Measurements from ENCODE around the gene ADARB2. TPM values are rescaled to one million over a fixed set of nuclear protein-coding genes. Genes with fewer than 3 reads are reported as not detected.

The ADARB2 gene
- polyA plus RNA-seq, 1 of the 3 experiments (the other 2 are of a cell fraction): not detected

DNA sequence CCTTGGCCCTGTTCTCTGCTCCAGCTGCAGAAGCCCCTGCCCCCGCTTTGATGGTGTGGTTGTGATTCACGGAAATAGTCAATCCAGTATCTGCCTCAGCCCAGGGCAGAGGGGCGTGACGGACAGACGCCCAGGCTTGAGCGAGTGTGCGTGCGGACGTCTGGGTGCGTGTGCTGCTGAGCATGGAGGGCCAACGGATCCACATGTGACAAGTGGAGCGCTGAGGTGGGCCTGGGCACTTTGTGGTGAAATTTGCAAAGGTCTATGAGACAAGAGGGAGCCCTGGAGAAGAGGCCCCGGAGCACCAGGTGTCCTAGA is 586.7 kb downstream of the ADARB2 start:
- peak; percentile 39 for DNase-seq

DNA sequence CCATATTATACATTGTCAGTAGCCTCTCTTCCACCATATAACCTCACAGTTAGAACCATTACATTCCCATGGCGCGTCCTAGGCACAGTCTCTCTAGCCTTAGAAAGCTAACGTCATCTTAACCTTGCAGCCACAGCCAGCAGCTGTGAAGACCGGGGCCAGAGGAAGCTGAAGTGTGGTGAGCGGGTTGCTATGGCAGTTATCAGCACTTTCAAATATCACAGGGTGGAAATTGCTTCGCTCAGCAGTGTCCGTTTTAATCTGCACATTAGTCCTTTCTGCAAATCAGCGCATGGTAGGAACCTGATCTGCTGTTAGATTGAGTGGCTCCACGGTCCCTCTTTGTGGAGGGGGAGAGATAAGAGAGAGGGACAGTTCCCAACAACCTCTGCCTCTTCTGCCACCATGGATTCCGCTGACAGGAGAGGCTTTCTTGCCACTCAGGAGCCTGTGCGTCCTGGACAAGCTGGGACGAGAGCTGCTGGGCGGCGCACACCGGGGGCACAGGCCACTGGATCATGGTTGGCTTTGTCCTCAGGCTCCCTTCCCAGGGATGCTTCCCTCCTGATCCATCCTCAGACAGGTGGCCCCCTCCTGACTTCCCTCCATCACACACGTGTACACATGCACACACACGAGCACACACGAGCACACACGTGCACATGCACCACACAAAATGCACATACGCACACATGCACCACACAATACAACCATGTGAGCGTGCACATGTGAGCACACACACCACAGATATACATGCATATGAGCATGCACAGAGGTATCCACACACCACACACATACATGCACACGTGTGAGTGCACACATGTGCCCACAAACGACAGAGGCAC is 587.3 kb downstream of the ADARB2 start:
- Histone ChIP-seq H4K20me1 (ENCODE audit: insufficient read depth) (no peaks in the 10 kb centered on the region), H3K79me2 (ENCODE audit: insufficient read depth) (no peaks in the 10 kb centered on the region), H3K4me2 (no peak overlapping the region), H3K27me3 (ENCODE audit: insufficient read depth) (no peaks in the 10 kb centered on the region), H3K36me3 (replicated peaks in 1 of 2; ENCODE audit: control insufficient read depth in 1 of 2, insufficient read depth in 2 of 2, low read length in 1 of 2) (no peaks in the 10 kb centered on the region), H3K4me1 (ENCODE audit: control insufficient read depth in 1 of 2, insufficient read depth in 2 of 2, low read depth in 1 of 2, low read length in 1 of 2) (peaks cover 0 to 26% of the 10 kb centered on the region in 2 experiments; a peak in 2 of 4 replicates), H3F3A (replicated peaks; ENCODE audit: insufficient read depth) (no peaks in the 10 kb centered on the region), H2AFZ (ENCODE audit: low read depth) (no peak overlapping the region), H3K9ac (no peak overlapping the region), H3K4me3 (ENCODE audit: low read depth in 2 of 2, low read length in 1 of 2) (no peak overlapping the region), H3K27ac (ENCODE audit: low read depth in 2 of 2, low read length in 1 of 2) (peak overlapping the region in 1 of 2 experiments; percentile 94; a peak in 2 of 4 replicates), H3K9me2 (no peaks in the 10 kb centered on the region), H3K9me3 (0 out of 2 replicates have a peak, but pooled peaks cover 8% of the 10 kb centered on the region)
- POLR2A ChIA-PET: interaction anchor here (0.9 kb wide), 2 partner anchors 9 to 12 kb away, joined by 3 read pairs; no protein-coding TSS in a partner anchor
- 41% methylated on average over 22 of the region's 23 CpGs for WGBS (ENCODE audit: low lambda C conversion rate)
- CTCF ChIA-PET: interaction anchor here (0.6 to 1.0 kb wide), 2 partner anchors 122 to 180 kb away, joined by 3 read pairs; no protein-coding TSS in a partner anchor
- peak; percentile 87 for DNase-seq
- no peak for TF ChIP-seq ELF1 (IDR thresholded peaks at IDR 0.05)
- 0 out of 2 replicates have a peak, but pooled peaks have one; percentile 28 for TF ChIP-seq RFX5 (IDR thresholded peaks at IDR 0.05; ENCODE audit: low read length)
- TF ChIP-seq EP300 (IDR thresholded peaks at IDR 0.05; ENCODE audit: borderline replicate concordance in 1 of 2, low read depth in 1 of 2, low read length in 1 of 2): peak in 1 of 2 experiments; percentile 78; a peak in 2 of 4 replicates
- peak; percentile 91 for TF ChIP-seq RCOR1 (IDR thresholded peaks at IDR 0.05; ENCODE audit: low read length)
- peak; percentile 24 for TF ChIP-seq RAD21 (IDR thresholded peaks at IDR 0.05; ENCODE audit: low read length)
- TF ChIP-seq FOXJ3 (CRISPR knock-in tag; IDR thresholded peaks at IDR 0.05): peak; percentile 92
- peak; percentile 36 for TF ChIP-seq CHD2 (IDR thresholded peaks at IDR 0.05; ENCODE audit: low read length, partially characterized antibody)
- TF ChIP-seq MXI1 (IDR thresholded peaks at IDR 0.05; ENCODE audit: low read depth, low read length): peak; percentile 80
- peak; percentile 98 for TF ChIP-seq GATA2 (CRISPR knock-in tag; IDR thresholded peaks at IDR 0.05)
- TF ChIP-seq, protein P1, sequence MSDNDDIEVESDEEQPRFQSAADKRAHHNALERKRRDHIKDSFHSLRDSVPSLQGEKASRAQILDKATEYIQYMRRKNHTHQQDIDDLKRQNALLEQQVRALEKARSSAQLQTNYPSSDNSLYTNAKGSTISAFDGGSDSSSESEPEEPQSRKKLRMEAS (IDR thresholded peaks at IDR 0.05; ENCODE audit: low read depth): no peak

More for the DNA sequence above, 586.7 kb downstream of the ADARB2 start:
- H3K27ac ChIP-seq (ENCODE audit: low read depth in 2 of 2, low read length in 1 of 2): peak overlapping the region in 1 of 2 experiments; percentile 94; a peak in 2 of 4 replicates
- no peak for TF ChIP-seq RCOR1 (IDR thresholded peaks at IDR 0.05; ENCODE audit: low read length)
- TF ChIP-seq, protein P1 (IDR thresholded peaks at IDR 0.05; ENCODE audit: low read depth): no peak
- no peak for TF ChIP-seq RFX5 (IDR thresholded peaks at IDR 0.05; ENCODE audit: low read length)
- TF ChIP-seq TEAD4 (IDR thresholded peaks at IDR 0.05; ENCODE audit: borderline replicate concordance, insufficient read depth): no peak
- no peak for TF ChIP-seq RXRA (IDR thresholded peaks at IDR 0.05; ENCODE audit: borderline replicate concordance, low read depth)
- TF ChIP-seq, protein P2, sequence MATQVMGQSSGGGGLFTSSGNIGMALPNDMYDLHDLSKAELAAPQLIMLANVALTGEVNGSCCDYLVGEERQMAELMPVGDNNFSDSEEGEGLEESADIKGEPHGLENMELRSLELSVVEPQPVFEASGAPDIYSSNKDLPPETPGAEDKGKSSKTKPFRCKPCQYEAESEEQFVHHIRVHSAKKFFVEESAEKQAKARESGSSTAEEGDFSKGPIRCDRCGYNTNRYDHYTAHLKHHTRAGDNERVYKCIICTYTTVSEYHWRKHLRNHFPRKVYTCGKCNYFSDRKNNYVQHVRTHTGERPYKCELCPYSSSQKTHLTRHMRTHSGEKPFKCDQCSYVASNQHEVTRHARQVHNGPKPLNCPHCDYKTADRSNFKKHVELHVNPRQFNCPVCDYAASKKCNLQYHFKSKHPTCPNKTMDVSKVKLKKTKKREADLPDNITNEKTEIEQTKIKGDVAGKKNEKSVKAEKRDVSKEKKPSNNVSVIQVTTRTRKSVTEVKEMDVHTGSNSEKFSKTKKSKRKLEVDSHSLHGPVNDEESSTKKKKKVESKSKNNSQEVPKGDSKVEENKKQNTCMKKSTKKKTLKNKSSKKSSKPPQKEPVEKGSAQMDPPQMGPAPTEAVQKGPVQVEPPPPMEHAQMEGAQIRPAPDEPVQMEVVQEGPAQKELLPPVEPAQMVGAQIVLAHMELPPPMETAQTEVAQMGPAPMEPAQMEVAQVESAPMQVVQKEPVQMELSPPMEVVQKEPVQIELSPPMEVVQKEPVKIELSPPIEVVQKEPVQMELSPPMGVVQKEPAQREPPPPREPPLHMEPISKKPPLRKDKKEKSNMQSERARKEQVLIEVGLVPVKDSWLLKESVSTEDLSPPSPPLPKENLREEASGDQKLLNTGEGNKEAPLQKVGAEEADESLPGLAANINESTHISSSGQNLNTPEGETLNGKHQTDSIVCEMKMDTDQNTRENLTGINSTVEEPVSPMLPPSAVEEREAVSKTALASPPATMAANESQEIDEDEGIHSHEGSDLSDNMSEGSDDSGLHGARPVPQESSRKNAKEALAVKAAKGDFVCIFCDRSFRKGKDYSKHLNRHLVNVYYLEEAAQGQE (IDR thresholded peaks at IDR 0.05; ENCODE audit: low read depth, low read length): no peak
- no peak overlapping the region for H3K4me2 ChIP-seq
- no peaks in the 10 kb centered on the region for H3K9me2 ChIP-seq
- POLR2A ChIA-PET: no interaction called here
- 0 out of 2 replicates have a peak, but pooled peaks cover 8% of the 10 kb centered on the region for H3K9me3 ChIP-seq
- H3K27me3 ChIP-seq (ENCODE audit: insufficient read depth): no peaks in the 10 kb centered on the region
- H3K79me2 ChIP-seq (ENCODE audit: insufficient read depth): no peaks in the 10 kb centered on the region
- WGBS (ENCODE audit: low lambda C conversion rate): 65% methylated on average over 13 of the region's 13 CpGs
- H2AFZ ChIP-seq (ENCODE audit: low read depth): no peak overlapping the region
- H4K20me1 ChIP-seq (ENCODE audit: insufficient read depth): no peaks in the 10 kb centered on the region
- H3F3A ChIP-seq (replicated peaks; ENCODE audit: insufficient read depth): no peaks in the 10 kb centered on the region
- H3K9ac ChIP-seq: no peak overlapping the region
- H3K4me3 ChIP-seq (ENCODE audit: low read depth in 2 of 2, low read length in 1 of 2): no peak overlapping the region
- CTCF ChIA-PET: no interaction called here
- no peaks in the 10 kb centered on the region for H3K36me3 ChIP-seq (replicated peaks in 1 of 2; ENCODE audit: control insufficient read depth in 1 of 2, insufficient read depth in 2 of 2, low read length in 1 of 2)
- peaks cover 0 to 28% of the 10 kb centered on the region in 2 experiments; a peak in 2 of 4 replicates for H3K4me1 ChIP-seq (ENCODE audit: control insufficient read depth in 1 of 2, insufficient read depth in 2 of 2, low read depth in 1 of 2, low read length in 1 of 2)
